ENCODE data around the gene SHROOM4.

GRCh38 chrX:50644496-50644895 lies 169.5 kb downstream of the SHROOM4 start:
- TF ChIP-seq CTCF (IDR thresholded peaks at IDR 0.05; ENCODE audit: insufficient read depth, low read depth, low read length) (no peak), EZH2 (IDR thresholded peaks at IDR 0.05; ENCODE audit: insufficient read depth, low read length) (no peak)

Data from astrocyte (in vitro differentiated cells and primary cell).